Neural progenitor cell (in vitro differentiated cells): ENCODE measurements around the gene COASY. TPM values are rescaled to one million over a fixed set of nuclear protein-coding genes. Genes with fewer than 3 reads are reported as not detected.

ENCODE experiments used
- DNase-seq: peaks from one replicate; pipeline ENCODE4 v3.0.0-alpha.2; 2016; ENCODE audit warnings: low spot score
- H2AFZ ChIP-seq: fragments of 200-600 bp; sonication (generic); replicated peaks from 2 replicates; pipeline ENCODE4 v1.6.1; 2016; ENCODE audit warnings: antibody characterized with exemption
- H3F3A ChIP-seq: fragments of 200-600 bp; sonication (generic); 2 replicates; pipeline ENCODE4 v1.6.1; 2016; ENCODE audit warnings: antibody characterized with exemption, low read depth
- H3K27ac ChIP-seq: fragments of 200-600 bp; sonication (generic); 2 replicates; pipeline ENCODE4 v1.5.1; 2016; ENCODE audit warnings: mild to moderate bottlenecking
- H3K27me3 ChIP-seq: fragments of 200-600 bp; sonication (generic); 2 replicates; pipeline ENCODE4 v1.6.1; 2016; ENCODE audit warnings: mild to moderate bottlenecking, moderate library complexity
- H3K36me3 ChIP-seq: fragments of 200-600 bp; sonication (generic); 2 replicates; pipeline ENCODE4 v1.5.1; 2016
- H3K4me1 ChIP-seq: fragments of 200-600 bp; sonication (generic); 2 replicates; pipeline ENCODE4 v1.6.1; 2016; ENCODE audit warnings: mixed run types
- H3K4me2 ChIP-seq: fragments of 200-600 bp; sonication (generic); 2 replicates; pipeline ENCODE4 v1.6.1; 2016
- H3K4me3 ChIP-seq: fragments of 200-600 bp; sonication (generic); 2 replicates; pipeline ENCODE4 v1.5.1; 2016
- H3K79me2 ChIP-seq: fragments of 200-600 bp; sonication (generic); 2 replicates; pipeline ENCODE4 v1.6.1; 2016; ENCODE audit warnings: low read depth
- H3K9ac ChIP-seq: fragments of 200-600 bp; sonication (generic); 2 replicates; pipeline ENCODE4 v1.6.1; 2016
- H3K9me3 ChIP-seq: fragments of 200-600 bp; sonication (generic); 2 replicates; pipeline ENCODE4 v1.5.1; 2016; ENCODE audit warnings: low read depth
- H4K20me1 ChIP-seq: fragments of 200-600 bp; sonication (generic); 2 replicates; pipeline ENCODE4 v1.6.1; 2016; ENCODE audit warnings: low read depth
- H3K27ac Mint-ChIP-seq: 3 replicates; pipeline ENCODE4 v1.8.0; 2021; ENCODE audit warnings: mixed read lengths
- H3K27me3 Mint-ChIP-seq: 2 replicates; pipeline ENCODE4 v1.8.0; 2022; ENCODE audit warnings: low read depth, mild to moderate bottlenecking, inconsistent platforms, moderate library complexity, mixed read lengths; ENCODE audit not compliant: insufficient read depth
- H3K36me3 Mint-ChIP-seq: 3 replicates; pipeline ENCODE4 v1.8.0; 2021; ENCODE audit warnings: mixed read lengths
- H3K4me1 Mint-ChIP-seq: 3 replicates; pipeline ENCODE4 v1.8.0; 2021; ENCODE audit warnings: mixed read lengths
- H3K4me3 Mint-ChIP-seq: 3 replicates; pipeline ENCODE4 v1.8.0; 2021; ENCODE audit warnings: mild to moderate bottlenecking, moderate library complexity, mixed read lengths
- H3K9me3 Mint-ChIP-seq: 3 replicates; pipeline ENCODE4 v1.8.0; 2020; ENCODE audit warnings: mixed read lengths
- EZH2 ChIP-seq: fragments of 200-600 bp; sonication (generic); IDR thresholded peaks from 2 replicates; pipeline ENCODE4 v1.6.1; 2017; ENCODE audit warnings: antibody characterized with exemption, mild to moderate bottlenecking, moderate library complexity
- EZH2phosphoT487 ChIP-seq: fragments of 200-600 bp; sonication (generic); IDR thresholded peaks from 2 replicates; pipeline ENCODE4 v1.6.1; 2017; ENCODE audit warnings: antibody characterized with exemption
- total RNA-seq: library from RNA; depleted of rRNA; stranded (reverse); fragments of >200 nt; gene quantifications from 2 replicates; pipeline ENCODE4 v1.2.3, GENCODE V29; 2015; ENCODE audit warnings: low replicate concordance
- TF ChIP-seq, protein P1 (sequence below): fragments of 200-600 bp; sonication (generic); IDR thresholded peaks from 2 replicates; pipeline ENCODE4 v1.5.1; 2017; ENCODE audit warnings: antibody characterized with exemption, mild to moderate bottlenecking

The COASY gene
- total RNA-seq, 1 donor from 2014 or later: 6.1 TPM

DNA sequence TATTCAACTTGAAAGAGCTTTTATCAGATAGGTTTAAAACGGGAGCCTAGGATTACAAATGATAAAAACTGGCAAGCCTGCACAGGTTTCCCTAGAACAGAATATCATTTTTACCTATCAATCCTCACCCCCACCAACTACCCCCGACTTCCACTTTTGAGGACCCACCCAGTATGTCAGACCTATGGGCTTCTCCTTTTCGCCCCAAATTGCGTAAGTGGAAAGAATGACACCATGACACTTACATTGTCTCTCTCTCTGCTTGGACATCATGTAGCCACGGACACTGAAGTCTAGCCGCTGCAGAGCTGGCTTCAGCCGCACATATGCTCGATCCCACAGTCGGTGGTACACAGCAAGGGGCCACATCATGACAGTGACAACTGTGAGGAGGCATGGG lies 22.9 kb downstream of the COASY start:
- Histone ChIP-seq H3K4me1 (no peaks in the 10 kb centered on the region), H4K20me1 (peaks cover 2% of the 10 kb centered on the region), H3F3A (peaks cover 6% of the 10 kb centered on the region), H3K79me2 (no peaks in the 10 kb centered on the region), H3K27me3 (no peaks in the 10 kb centered on the region), H2AFZ (no peak overlapping the region), H3K36me3 (no peaks in the 10 kb centered on the region), H3K9me3 (no peaks in the 10 kb centered on the region), H3K4me3 (no peak overlapping the region), H3K4me2 (no peak overlapping the region), H3K9ac (no peak overlapping the region), H3K27ac (no peak overlapping the region)
- DNase-seq: no peak
- Mint-ChIP-seq H3K9me3 (no peaks in the 10 kb centered on the region), H3K4me1 (no peaks in the 10 kb centered on the region), H3K27ac (peak overlapping the region; percentile 31), H3K27me3 (no peaks in the 10 kb centered on the region), H3K36me3 (peaks cover 23% of the 10 kb centered on the region), H3K4me3 (no peak overlapping the region)
- no peak for TF ChIP-seq EZH2
- TF ChIP-seq, protein P1, sequence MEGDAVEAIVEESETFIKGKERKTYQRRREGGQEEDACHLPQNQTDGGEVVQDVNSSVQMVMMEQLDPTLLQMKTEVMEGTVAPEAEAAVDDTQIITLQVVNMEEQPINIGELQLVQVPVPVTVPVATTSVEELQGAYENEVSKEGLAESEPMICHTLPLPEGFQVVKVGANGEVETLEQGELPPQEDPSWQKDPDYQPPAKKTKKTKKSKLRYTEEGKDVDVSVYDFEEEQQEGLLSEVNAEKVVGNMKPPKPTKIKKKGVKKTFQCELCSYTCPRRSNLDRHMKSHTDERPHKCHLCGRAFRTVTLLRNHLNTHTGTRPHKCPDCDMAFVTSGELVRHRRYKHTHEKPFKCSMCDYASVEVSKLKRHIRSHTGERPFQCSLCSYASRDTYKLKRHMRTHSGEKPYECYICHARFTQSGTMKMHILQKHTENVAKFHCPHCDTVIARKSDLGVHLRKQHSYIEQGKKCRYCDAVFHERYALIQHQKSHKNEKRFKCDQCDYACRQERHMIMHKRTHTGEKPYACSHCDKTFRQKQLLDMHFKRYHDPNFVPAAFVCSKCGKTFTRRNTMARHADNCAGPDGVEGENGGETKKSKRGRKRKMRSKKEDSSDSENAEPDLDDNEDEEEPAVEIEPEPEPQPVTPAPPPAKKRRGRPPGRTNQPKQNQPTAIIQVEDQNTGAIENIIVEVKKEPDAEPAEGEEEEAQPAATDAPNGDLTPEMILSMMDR: no peak
- no peak for TF ChIP-seq EZH2phosphoT487

DNA sequence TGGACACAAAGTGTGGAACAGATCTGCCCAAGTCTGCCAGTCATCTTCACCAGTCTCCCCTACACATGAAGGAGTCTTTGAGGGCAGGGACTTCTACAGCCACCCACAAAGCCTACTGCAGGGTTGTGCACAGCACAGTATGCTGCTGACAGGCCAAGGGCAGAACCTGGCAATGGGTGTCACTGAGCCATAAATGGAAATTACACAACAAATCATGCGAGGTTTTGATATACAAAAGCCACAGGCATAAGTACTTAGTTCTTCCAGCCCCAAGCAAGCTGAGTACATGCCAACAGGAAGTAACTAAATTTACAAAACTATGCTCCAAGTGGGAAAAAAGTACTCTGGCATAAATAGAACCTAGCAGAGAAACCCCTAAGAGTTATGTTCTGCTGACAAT lies 23.4 kb downstream of the COASY start:
- no peaks in the 10 kb centered on the region for H3K9me3 ChIP-seq
- peaks cover 21% of the 10 kb centered on the region for H3K36me3 Mint-ChIP-seq
- DNase-seq: no peak

DNA sequence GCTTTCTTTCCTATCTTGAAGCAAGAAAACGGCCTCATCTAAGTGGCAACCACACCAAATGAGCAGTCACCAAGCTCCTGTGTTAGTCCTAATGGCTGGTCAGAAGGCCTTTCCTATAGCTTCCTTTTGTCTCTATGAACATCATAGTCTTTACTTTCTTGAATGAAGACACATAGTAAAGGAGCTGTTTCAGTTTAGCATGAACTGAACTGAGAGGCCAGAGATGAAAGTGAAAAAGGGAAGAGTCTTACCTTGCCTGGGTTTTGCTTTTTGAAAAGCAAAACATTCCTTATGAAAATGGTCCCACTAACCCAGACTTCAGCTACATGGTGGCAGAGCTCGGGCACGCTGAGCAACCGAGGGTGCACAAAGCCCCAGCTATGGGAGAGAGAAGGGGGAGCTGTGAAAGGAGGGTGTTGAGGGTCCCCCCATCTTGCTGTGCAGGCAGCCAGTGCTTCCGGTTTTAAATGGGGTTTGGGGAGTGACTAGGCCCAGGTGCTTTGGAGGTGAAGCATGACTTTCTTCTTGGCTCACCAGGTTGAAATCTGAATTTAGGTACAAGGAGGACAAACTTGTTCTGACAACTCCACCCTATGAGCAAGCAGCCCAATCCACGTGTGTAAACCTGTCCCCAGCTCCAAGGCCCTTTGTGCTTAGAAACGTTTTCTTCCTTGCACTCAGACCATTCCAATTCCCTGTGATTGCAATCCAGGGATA lies 24.7 kb downstream of the COASY start:
- Histone ChIP-seq H3K27me3 (no peaks in the 10 kb centered on the region), H3K4me1 (no peaks in the 10 kb centered on the region), H3F3A (no peaks in the 10 kb centered on the region), H4K20me1 (no peaks in the 10 kb centered on the region), H3K4me3 (no peak overlapping the region), H3K9ac (no peak overlapping the region), H3K9me3 (no peaks in the 10 kb centered on the region), H3K4me2 (no peak overlapping the region), H3K27ac (no peak overlapping the region), H3K79me2 (no peaks in the 10 kb centered on the region), H2AFZ (no peak overlapping the region), H3K36me3 (peaks cover 2% of the 10 kb centered on the region)
- no peak for DNase-seq
- peak overlapping the region; percentile 46 for H3K4me3 Mint-ChIP-seq
- no peak overlapping the region for H3K27ac Mint-ChIP-seq
- peaks cover 23% of the 10 kb centered on the region for H3K36me3 Mint-ChIP-seq
- TF ChIP-seq, protein P1: no peak
- TF ChIP-seq EZH2 (no peak), EZH2phosphoT487 (no peak)
- H3K9me3 Mint-ChIP-seq: no peaks in the 10 kb centered on the region
- no peaks in the 10 kb centered on the region for H3K4me1 Mint-ChIP-seq
- H3K27me3 Mint-ChIP-seq: no peaks in the 10 kb centered on the region

More for the DNA sequence above, 23.4 kb downstream of the COASY start:
- Histone ChIP-seq H3K27me3 (no peaks in the 10 kb centered on the region), H2AFZ (no peak overlapping the region), H3K4me1 (no peaks in the 10 kb centered on the region), H3K27ac (no peak overlapping the region), H3K9ac (no peak overlapping the region), H3K4me2 (no peak overlapping the region), H3F3A (peaks cover 1% of the 10 kb centered on the region), H3K79me2 (no peaks in the 10 kb centered on the region), H3K4me3 (no peak overlapping the region), H3K36me3 (no peaks in the 10 kb centered on the region), H4K20me1 (no peaks in the 10 kb centered on the region)
- H3K27ac Mint-ChIP-seq: no peak overlapping the region
- no peak overlapping the region for H3K4me3 Mint-ChIP-seq
- no peaks in the 10 kb centered on the region for H3K27me3 Mint-ChIP-seq
- no peak for TF ChIP-seq EZH2
- no peak for TF ChIP-seq EZH2phosphoT487
- TF ChIP-seq, protein P1: no peak
- no peaks in the 10 kb centered on the region for H3K4me1 Mint-ChIP-seq
- no peaks in the 10 kb centered on the region for H3K9me3 Mint-ChIP-seq
